HG02840 (cell line): ENCODE measurements around the gene LAMTOR5.
"Not testable (repeated sequence)": the region's sequence is repeated elsewhere in the genome, so short reads cannot be mapped to it uniquely, and the experiment has no call there.

ENCODE experiments used
- ATAC-seq: cut with Tn5 transposase; IDR thresholded peaks from one replicate; pipeline ENCODE4 v1.9.1; 2021; ENCODE audit warnings: mild to moderate bottlenecking, moderate library complexity, moderate number of reproducible peaks; ENCODE audit not compliant: unreplicated experiment, low FRiP score

The LAMTOR5 gene

GRCh38 chr1:110430366-110430765, 22.9 kb upstream of the LAMTOR5 start:
- ATAC-seq, result no peak

GRCh38 chr1:110428946-110429345, 21.5 kb upstream of the LAMTOR5 start:
- no peak for ATAC-seq

- no peak for ATAC-seq
Observed at GRCh38 chr1:110426854-110427253, 19.4 kb upstream of the LAMTOR5 start.

GRCh38 chr1:110425612-110426152, 18.2 kb upstream of the LAMTOR5 start:
- no peak for ATAC-seq

GRCh38 chr1:110424699-110425611, 17.5 kb upstream of the LAMTOR5 start:
- ATAC-seq, result no peak

GRCh38 chr1:110420874-110421793, 13.6 kb upstream of the LAMTOR5 start:
- ATAC-seq, result no peak

- ATAC-seq, result no peak
Observed at GRCh38 chr1:110420023-110420662, 12.6 kb upstream of the LAMTOR5 start.

GRCh38 chr1:110418729-110419128, 11.2 kb upstream of the LAMTOR5 start:
- ATAC-seq, result no peak

GRCh38 chr1:110413045-110413444, 5.6 kb upstream of the LAMTOR5 start:
- not testable (repeated sequence) for ATAC-seq

GRCh38 chr1:110412576-110412975, 5.1 kb upstream of the LAMTOR5 start:
- ATAC-seq, result no peak

- no peak for ATAC-seq
Observed at GRCh38 chr1:110411173-110411735, 3.8 kb upstream of the LAMTOR5 start.

GRCh38 chr1:110409316-110409715, 1.8 kb upstream of the LAMTOR5 start:
- ATAC-seq, result no peak

- no peak for ATAC-seq
Observed at GRCh38 chr1:110408488-110408887, 994 bp upstream of the LAMTOR5 start.

GRCh38 chr1:110406407-110406806, 1.1 kb downstream of the LAMTOR5 start:
- ATAC-seq, result not testable (repeated sequence)

- no peak for ATAC-seq
Observed at GRCh38 chr1:110404401-110404800, 3.1 kb downstream of the LAMTOR5 start.

GRCh38 chr1:110403805-110404204, 3.7 kb downstream of the LAMTOR5 start:
- ATAC-seq, result no peak

GRCh38 chr1:110396259-110396958, 11.1 kb downstream of the LAMTOR5 start:
- not testable (repeated sequence) for ATAC-seq

GRCh38 chr1:110394493-110394820, 13.0 kb downstream of the LAMTOR5 start:
- no peak for ATAC-seq

GRCh38 chr1:110393691-110394492, 13.6 kb downstream of the LAMTOR5 start:
- ATAC-seq, result no peak
